Eye (tissue), 1 donor: Measurements from ENCODE around the gene UNKL.
"Not testable (repeated sequence)": the region's sequence is repeated elsewhere in the genome, so short reads cannot be mapped to it uniquely, and the experiment has no call there.

ENCODE experiments used
- DNase-seq: peaks from one replicate; pipeline ENCODE4 v3.0.0-alpha.2; 2015

Gene UNKL

DNA sequence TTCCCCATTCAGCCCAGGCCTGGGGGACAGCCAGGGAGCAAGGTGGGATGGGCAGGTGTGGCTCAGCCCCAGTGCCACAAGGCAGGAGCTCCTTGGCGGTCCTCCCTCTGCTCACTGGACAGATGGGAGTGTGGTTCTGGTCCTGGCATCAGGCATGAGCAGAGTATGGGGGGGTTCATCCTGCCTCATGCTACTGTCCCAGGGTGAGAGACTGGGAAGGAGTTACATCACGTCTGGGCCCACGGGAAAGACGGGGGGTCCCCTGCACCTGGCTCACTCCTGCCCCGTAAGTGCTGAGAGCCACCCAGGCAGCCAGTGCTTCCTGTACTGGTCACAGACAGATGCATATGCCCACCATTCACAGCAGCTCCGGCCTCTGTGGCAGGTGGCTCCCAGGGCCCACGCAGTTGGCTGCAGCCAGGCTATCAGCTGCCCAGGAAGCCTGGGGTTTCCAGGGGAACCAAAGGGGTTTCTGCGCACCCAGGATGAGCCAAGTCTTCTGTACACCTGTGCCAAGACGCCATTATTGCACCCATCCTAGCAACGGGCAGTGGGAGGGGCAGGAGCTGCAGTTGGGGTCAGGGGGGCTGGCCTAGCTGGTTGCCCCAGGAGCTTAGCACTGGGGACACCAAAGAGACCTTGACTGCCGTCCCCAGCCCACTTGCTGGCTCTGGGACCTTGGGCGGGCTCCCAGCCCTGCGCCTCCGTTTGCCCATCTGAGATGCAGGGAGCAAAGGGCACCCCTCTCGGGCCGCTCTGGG lies 79.1 kb downstream of the UNKL start:
- no peak for DNase-seq

DNA sequence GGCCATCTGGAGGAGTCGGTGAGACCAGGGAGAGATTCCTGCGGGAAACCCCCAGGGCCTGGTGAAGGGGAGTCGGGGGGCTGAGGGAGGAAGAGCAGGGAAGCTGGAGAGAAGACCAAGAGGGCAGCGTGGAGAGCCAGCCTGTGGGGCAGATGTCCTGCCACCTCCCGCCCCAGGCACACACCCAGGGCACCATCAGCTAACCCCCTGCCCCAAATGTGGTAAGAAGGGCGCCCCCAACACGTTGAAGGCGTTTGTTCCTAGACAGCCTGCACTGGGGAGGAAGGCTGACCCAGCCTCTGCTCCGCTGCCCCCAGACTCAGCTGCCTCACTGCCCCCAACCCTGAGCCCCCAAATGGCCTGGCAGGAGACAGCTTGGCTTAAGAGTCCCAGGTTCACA lies 79.8 kb downstream of the UNKL start:
- no peak for DNase-seq

DNA sequence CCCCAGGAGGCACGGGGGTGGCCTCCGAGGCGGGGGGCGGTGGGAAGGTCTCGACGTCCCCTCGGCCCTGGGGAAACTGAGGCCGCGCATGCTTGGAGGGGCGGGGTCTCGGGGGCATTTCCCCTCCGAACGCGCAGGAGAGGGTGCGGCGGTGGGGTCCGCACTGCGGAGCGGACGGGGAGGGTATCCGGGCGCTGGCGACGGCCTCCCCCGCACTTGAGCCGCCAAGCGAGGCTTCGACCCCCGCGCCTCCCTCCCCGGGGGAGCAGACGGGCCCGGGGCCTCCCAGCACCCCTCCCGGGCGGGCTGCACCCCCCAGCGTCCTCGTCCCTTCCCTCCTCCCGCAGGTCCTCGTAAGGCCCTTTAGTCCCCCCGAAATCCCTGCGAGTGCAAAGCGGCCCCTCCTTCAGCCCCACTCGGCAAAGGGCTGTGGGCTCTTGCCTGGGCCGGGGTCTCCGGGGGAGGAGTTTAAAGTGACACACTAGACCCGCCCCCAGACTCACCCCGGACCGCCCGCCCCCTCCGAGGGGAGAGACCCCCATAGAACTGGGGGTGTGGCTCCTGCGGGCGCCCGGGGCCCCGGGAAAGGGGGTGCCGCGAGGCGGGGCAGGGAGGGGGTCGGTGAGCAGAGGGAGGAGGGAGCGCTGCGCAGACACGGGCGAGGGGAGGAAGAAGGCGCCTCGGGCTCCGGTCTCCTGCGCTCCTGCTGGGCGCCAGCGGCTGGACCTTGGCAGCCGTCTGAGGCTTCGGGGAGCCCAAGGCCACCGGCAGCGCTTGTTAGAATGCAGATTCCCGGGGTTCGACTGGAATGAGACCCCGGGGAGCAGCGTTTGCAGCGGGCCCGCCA lies 80.4 kb downstream of the UNKL start:
- DNase-seq, result no peak

DNA sequence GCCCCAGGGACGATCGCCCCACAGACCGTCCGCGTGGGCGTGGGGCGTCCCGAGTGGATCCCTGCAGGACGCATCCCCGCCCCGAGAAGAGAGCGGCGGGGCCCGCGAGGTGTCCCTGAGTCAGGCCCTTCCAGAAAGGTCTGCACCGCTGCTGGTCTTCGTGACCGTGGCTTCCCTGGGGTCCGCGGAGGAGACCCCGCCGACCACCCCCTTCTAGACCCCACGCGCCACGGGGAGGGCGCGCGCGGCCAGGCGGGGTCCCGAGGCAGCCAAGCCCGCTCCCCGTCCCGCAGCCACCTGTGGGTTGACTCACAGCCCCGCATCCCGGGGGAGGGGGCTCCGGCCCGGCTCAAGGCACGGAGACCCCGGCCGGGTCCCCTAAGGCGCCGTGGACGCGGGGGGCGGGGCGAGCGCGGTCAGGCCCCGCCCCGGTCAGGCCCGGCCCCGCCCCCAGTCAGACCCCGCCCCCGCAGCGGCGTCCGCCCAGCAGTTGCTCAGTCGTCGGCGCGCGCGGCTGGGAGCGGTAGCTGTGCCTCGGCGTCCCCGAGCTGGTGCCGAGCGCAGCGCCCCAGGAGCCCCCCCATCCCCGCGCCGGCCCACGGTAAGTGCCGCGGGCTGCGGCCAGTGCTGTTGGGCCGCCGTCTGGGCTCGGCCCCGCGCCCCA lies 81.2 kb downstream of the UNKL start, which contains the start of gene BAIAP3:
TSS of gene BAIAP3 (plus strand) at position 497 of the 664 bp plus-strand sequence. CDS start 4,905 bp downstream, outside the sequence.
- DNase-seq, result no peak

DNA sequence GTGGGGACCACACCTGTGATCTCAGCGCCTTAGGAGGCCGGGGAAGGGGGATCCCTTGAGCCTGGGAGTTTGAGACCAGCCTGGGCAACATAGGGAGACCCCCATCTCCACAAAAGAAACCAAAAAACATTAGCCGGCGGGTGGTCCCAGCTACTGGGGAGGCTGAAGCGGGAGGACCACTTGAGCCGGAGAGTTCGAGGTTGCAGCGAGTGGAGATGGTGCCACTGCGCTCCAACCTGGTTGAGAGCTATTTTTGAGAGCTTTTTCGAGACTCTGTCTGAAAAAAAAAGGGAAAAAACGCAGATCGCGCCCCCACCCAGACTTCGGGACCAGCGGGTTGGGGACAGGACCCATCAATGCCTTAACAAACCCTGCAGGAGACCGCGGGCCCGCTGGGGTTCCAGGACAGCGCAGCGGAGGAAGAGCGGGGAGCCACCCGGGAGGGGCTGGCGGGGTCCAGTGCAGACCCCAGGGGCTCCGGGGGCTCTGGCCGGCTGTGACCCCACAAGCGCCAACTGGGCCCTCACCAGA lies 81.8 kb downstream of the UNKL start:
- DNase-seq, result no peak

DNA sequence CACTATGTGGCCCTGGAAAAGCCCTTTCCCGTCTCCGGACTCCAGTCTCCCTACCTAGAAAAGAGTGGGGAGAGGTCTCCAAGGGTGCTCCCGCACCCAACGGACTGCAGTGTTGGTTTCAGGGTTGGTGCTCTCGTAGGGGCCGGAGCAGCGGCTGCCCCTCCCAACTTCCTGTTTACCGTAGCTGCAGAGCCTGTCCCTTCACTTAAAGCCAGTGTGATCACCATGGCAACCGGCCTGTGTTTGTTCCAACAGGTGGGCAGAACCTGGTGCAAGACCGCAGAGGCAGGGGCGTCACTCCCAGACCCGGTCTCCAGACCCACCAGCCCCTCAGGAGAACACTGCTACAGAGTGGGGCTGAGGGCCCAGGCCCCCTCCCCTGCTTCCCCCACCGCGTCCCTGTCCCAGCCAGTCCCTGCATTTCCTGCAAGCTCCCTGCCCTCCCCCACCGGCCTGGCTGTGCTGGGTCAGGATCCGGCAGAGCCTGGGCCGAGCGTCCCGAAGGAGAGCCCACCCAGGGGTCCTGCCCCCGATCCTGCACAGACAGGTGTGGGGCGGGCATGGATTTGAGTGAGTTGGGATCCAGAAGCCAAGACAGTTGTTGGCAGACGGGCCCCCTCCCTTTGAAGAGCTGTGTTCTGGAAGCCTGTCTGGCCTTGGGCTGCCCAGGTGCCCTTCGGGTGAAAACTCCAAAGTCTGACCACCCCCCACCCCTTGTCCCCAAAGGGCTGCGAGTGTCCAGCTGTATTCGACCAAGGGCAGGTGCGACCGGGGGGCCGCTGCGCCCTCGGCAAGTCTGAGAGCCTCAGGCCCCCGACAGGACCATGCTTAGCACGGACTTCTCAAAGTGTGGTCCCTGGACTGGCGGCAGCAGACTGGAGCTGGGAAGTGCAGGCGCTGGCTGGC lies 82.5 kb downstream of the UNKL start:
- peak; percentile 66 for DNase-seq

DNA sequence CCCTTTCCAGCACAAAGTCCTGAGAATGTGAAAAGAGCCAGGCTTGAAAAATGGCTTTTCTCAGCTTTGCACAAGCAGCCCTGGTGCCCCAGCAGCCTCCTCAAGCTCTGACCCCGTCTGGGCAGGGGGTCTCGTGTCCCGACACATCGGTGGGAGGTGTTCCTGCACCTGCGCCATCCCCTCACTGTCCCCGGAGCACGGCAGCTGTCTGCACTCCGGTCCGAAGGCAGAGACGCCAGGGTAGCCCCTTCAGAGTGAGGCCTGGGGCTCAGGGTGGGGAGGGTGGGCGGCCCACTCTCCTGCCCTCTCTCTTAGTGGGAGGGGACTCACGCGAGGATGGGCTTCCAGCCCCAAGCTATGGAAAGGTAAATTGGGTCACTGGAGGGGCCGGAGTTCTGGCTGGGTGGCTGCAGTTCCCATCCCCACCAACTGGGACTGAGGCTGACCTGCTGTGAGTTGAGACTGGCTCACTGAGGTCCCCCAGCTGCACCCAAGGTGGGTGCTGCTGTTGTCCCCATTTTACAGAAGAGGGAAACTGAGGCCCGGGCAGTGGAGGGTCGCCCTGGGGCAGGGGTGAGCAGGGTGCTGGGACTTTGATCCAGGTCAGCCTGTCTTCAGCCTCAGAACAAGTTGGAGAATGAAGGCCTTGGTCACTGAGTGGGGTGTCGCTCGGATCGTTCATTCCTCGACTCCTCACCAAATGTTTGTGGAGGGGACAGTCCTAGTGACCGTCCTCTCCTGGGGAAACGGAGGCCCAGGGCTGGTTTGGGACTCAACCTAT lies 83.4 kb downstream of the UNKL start:
- DNase-seq, result no peak

DNA sequence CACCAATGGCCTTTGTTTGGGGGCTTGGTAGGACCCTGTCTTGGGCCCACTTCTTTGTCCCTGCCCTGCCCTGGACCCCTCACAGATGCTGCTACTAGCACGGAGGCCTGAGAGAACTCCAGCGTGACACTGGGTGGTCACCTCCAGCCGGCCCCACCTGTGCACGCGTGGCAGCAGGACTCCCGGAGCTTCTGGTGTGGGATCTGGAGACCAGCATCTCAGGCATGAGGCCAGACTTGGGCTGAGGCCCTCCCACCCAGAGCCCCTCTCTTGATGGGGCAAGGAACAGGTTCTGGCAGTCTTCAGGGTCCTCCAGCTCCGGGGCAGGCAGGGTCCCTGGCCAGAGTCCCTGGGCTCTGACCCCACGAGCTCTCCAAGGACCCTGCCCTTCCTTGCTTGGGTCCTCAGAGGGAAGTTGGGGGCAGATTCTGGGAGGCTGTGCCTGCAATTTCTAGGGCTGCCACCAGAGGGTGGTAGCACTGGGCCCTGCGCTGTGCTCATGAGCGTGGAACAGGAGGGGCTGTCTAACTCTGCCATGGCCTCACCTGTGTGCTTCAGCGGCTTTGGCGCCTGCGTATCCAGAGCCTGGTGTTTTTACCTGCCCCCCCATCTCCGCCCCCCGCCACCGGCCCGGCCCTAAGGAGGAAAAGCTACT lies 84.1 kb downstream of the UNKL start:
- no peak for DNase-seq

DNA sequence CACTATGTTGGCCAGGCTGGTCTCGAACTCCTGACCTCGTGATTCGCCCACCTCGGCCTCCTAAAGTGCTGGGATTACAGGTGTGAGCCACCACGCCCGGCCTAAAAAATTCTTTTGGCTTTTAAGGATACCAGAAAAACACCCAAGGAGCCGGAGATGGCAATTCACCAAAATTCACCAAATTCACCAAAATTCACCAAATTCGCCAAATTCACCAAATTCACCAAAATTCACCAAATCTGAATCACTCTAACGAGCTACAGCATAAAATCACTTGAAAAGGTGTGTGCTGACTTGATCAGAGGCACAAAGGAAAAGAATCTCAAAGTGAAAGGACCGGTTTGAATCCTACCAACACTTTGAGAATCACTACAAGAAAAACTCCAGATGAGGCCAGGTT lies 85.5 kb downstream of the UNKL start:
- not testable (repeated sequence) for DNase-seq

DNA sequence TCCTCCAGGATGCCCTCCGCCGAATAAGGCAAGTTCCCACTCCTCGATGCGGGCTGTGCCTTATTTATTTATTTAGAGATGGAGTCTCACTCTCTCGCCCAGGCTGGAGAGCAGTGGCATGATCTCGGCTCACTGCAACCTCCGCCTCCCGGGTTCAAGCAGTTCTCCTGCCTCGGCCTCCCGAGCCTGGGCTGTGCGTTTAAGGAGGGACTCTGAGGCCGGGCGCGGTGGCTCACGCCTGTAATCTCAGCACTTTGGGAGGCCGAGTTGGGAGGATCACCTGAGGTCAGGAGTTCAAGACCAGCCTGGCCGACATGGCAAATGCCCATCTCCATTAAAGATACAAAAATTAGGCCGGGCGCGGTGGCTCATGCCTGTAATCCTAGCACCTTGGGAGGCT lies 86.4 kb downstream of the UNKL start:
- DNase-seq, result not testable (repeated sequence)

DNA sequence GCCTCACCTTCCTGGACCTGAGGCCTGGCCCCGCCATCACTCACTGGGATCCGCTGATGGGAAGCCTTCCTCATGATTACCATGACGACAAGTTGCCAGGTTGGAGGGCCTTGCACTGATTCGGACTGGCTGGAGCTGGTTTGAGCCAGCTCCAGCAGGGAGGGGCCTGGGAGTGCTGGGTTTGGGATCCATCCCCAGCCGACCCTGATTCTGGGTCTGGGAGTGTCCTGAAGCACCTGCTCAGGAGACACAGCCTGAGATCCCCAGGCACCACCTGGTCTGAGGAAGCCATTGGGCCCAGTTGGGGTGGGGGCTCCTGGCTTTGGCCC lies 86.9 kb downstream of the UNKL start:
- DNase-seq, result no peak

DNA sequence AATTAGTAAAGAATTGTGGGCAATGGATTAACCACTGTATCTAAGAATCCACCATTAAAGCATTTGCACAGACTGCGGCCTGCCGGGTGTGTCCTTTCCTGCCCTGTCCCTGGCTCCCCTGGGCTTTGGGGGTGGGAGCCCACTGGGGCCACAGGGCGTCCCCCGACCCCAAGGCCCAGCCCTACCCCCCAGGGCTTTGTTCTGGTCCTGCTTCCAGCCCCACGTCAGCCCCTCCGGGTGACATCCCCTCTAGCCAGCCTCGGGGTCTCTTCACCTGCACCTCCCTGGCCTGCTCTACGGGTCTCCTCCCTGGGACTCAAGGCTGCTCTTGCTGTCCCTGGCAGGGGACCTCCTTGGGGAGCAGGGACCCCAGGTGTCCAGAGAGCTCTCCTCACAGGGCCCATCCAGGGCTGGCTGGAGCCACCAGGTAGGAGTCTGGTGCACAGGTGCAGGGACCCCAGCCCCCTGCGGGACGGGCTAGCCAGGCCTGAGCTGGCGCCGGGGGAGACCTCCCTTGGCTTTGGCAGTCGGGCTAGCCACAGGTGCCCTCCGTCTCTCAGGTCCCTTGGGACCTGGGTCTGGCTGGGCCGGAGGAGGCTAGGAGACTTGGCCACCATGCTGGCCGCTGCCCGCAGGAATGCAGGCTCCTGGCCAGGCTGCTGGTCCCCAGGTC lies 87.4 kb downstream of the UNKL start:
- DNase-seq, result no peak

DNA sequence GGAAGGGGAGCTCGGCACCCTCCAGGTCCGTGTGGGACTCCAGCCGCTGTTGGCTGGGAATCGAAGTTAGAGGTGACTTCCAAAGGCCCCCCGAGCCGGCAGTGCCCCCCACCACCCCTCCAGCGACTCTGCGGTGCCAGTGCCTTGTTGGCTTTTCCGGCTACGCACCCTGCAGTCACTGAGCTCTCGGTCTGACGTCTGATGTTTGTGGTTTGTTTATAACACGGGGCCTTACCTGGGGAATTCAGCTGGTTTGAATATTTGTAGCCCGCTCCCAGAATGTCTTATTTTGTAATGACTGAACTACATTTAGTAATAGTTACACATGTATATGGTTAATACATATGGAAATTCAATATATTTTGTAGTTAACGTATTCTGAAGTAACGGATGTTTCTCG lies 88.1 kb downstream of the UNKL start:
- DNase-seq, result no peak

DNA sequence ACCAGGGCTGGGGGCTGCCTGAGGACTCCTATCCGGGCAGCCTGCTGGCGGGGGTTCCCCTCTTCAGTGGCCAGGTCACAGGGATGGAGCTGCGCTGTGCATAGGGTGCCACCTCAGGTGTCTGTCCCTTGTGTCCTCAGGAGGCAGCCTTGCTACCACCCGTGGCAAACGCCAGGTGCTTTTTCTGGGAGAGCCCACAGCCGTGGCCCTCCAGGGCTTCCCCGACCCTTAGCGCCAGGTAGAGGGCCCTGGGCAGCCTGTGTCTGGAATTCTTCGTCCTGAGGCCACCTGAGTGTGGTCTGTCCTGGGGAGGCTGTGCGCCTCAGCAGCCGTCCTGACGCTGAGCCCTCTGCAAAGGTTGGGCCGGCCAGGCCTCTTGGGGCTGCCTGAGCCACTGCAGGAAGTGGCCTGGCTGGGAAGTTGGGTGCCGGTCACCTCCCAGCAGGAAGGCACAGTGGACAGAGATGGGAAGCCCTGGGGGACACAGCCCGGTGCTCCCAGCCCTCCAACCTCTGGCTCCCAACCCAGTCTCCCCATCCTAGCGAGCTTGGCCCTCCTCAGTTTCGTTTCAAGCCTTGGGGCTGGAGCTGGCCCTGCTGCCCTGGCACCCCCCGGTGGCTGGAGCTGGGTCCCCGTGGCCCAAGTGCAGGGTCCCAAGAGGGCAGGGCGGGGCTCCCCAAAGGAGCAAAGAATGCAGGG lies 88.7 kb downstream of the UNKL start:
- no peak for DNase-seq

DNA sequence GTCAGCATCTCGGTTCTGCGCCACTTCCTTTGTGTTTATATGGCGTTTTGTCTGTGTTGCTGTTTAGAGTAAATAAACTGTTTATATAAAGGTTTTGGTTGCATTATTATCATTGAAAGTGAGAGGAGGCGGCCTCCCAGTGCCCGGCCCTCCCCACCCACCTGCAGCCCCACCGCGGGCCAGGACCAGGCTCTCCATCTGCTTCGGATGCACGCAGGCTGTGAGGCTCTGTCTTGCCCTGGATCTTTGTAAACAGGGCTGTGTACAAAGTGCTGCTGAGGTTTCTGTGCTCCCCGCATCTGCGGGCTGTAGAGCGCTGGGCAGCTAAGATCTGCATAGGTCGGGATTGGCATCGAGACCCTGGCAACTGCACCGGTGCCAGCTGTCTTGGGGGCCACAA lies 89.2 kb downstream of the UNKL start:
- DNase-seq, result no peak

DNA sequence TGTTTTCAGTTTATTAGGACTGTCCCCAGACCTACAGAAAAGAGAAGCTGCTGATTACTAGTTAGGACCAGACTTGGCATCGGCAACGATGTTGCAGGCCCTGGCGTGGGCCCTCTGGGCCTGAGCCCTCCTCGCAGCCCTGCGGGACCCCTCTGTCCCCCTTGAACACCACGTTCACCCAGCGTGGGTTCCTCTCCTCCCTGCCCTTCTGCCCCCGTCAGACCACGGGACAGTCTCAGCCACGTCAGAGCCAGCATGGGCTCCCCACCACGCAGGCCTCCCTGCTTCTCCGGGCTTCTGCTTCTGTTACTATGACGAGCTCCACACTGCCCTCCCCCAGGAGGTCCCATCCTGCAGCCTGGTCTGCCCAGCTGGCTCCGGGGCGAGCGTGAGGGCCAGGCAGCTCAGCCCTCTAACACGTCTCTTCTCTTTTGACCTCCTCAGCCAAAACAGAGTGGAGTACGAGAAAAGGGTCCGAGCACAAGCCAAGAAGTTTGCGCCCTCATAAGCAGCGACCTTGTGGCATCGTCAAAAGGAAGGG lies 90.1 kb downstream of the UNKL start:
- no peak for DNase-seq

DNA sequence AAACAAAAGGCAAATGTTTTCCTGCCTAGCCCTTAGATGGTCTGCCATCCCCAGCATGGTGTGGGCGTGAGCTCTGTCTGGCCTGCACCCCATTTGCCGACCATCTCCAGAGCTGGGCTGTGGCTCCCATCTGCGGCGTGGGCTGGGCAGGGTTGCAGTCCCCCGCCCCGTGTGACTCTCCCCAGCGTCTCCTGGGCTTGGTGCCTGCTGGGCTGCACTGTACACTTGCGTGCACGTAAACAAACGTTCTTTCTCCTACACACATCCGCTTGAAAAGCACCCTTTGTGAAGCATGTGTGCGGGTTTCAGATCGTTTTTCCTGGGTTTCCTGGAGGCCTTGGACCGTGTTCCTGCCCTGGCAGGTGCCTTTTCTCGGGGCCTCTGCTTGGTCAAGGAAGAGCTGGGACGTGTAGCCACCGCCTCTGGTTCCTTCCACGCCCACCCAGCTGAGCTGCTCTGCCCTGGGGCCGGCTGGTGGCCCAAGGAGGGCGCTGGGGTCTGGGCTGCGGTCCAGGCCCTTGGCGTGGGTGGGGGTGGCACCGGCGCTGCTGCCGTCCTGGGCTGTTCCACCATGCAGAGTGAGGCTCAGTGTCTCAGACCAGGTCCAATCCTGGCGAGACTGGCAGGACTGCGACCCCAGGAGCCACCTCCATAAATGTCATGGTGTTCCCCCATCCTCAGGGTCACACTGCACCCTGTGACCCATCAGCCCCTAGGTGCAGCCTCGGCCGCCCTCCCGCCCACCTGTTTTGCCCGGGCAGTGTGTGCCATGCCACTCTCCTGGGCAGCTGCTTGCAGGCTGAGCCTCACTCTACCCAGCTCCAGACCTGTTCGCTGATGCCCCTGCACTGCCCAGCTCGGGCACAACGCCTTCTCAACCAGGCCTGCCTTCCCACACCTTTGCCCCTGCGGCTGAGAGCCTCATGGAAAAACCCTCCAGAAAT lies 90.9 kb downstream of the UNKL start:
- DNase-seq, result no peak

DNA sequence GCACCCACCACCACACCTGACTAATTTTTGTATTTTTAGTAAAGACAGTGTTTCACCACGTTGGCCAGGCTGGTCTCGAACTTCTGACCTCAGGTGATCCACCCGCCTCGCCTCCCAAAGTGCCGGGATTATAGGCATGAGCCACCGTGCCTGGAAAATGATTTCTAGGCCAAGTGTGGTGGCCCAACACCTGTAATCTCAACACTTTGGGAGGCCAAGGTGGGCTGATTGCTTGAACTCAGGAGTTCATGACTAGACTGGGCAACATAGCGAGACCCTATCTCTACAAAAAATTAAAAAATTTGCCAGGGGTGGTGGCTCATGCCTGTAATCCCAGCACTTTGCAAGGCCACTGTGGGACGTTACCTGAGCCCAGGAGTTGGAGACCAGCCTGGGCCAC lies 92.1 kb downstream of the UNKL start:
- no peak for DNase-seq
